ENCODE data around the gene MARF1.
"Not testable (repeated sequence)": the region's sequence is repeated elsewhere in the genome, so short reads cannot be mapped to it uniquely, and the experiment has no call there.

MARF1 gene

DNA sequence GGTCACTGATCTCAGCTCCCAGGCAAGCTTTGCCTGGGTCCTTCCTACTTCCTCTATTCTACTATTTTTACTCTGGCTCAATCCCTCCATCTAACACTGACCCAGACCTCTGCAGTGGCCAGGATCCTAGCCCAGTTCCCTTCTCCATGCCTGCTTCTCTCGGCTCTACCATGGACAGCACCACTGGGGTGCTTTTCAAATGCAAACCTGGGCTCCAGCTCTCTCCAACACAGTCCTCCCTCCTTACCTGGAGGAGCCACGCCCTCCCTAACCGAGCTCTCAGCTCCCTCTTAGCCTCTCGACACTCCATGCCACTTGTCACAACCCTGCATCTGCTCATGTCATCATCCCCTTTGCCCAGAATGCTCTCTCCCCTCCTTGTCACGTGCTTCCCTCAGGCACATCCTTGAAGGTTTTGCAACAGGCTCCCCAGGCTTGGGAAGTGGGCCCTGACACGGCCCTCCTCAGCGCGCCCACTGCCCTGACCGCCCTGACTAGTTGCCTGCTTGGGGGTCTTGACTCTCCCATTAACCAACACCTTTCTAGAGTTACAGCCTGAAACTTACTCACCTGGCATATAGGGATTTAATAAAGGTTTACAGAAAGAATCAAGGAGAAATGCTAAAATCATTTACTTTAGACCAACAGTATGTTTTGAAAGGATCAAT lies 41.6 kb downstream of the MARF1 start:
- DNase-seq (ENCODE audit: low spot score): no peak

DNA sequence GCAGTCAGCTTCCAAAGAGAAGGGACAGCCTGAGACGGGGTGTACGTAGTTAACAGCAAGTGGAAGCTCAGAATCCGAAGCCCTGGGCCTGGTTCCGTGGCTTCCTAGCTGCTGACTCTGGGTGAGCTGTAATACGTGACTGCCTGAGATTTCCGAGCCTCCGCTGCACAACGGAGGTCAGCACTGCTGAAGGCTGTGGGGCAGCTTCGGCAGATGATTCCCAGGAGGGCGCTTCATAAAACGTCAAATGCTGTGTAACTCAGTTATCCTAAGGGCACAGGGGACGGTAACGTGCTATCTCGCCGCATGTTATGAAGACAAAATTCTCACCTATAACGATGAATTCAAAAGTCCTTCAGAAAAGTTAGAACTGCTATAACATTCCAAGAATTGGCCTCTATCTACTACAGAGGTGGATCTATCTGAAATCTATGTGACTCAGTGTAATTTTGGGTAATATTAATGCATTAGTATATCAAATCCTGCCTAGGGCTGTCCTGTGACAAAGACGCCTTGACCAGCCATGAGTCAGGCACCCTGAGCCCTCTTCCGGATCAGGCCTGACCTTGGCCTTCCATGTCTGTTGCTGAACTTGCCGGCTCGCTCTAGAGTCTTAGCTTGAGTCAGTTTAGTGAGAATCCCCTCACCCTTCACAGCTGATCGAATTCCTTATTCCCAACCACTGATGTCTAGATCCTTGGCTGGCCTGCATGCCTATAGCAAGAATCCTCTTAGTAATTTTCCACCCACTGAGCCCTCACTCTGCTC lies 43.5 kb downstream of the MARF1 start:
- no peak for DNase-seq (ENCODE audit: low spot score)

DNA sequence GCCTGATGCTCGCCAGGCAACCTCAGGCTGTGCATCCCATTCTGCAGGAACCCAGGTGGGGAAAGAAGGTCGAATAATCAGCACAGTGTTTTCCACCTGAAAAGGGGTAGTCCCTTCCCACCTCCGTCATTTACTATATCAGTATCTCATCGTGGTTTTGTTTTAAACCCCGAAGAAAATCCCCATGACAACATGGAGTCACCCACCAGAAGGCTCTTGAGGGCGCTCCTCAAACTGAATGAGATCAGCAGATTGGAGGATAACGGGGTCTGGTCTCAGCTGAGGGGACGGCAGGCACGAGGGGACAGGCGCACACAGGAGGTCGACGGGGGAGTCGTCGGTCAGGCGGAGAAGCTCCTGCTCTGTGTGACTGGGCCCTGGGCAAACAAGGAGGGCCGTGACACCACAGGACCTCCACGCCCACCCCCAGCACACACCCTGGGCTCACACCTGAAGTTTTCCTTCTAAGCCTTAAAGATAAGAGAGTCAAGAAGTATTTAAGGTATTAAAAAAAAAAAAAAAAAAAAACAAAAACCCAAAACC lies 44.2 kb downstream of the MARF1 start:
- no peak for DNase-seq (ENCODE audit: low spot score)

DNA sequence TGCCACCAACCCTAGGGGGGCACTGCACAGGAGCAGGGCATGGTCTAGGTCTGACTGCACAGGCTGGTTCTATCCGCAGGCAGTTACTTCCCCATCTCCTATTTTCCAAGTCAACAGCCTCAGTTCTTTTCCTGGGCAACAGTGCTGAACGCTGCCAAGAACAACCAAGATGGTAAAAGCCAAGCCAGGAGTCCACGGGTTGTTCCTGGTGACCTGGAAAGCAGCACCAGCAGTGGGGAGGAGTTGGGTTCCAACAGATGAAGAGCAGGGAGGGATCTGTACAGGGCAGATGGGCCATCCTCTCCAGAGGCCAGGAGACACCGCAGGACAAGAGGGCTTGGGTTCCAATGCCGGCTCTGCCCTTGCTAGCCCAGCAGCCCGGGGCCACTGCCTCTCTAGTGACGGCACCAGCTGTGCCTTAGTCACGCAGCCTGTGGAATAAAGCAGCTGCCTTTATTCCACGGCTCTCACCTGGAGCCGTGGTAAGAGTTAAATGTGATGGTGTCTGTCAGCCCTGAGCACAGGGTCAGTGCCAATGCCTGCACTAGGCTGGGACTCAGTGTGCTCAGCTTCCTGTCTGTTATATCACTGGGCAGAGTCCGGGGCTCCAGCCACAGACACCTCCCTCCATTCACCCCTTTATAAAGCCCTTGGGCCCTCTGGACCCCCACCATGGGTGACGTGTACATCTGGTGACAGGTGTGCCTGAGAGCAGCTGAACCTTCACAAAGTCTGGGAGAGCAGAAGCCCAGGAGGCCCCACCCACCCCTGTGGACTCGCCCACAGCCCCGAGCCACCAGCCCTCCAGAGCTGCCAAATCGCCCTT lies 44.9 kb downstream of the MARF1 start:
- DNase-seq (ENCODE audit: low spot score): no peak

DNA sequence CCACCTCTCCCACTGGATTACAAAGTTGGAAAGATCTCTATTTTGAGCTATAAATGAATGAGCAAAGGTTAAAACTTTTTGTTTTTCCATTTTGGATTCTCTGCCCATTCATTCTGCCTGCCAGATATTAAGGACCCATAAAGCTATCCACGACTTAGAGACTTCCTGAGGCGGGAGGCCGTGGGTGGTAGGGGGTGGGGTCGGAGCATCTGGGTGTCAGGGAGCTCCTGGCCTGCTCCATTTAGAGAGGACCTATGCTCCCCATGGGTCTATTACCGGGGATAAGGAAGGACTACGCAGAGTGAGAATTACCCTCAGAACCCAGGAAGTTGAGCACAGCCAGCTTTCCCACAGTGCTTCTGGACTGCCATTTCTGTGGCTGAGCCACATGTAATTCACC lies 45.8 kb downstream of the MARF1 start:
- DNase-seq (ENCODE audit: low spot score): no peak

DNA sequence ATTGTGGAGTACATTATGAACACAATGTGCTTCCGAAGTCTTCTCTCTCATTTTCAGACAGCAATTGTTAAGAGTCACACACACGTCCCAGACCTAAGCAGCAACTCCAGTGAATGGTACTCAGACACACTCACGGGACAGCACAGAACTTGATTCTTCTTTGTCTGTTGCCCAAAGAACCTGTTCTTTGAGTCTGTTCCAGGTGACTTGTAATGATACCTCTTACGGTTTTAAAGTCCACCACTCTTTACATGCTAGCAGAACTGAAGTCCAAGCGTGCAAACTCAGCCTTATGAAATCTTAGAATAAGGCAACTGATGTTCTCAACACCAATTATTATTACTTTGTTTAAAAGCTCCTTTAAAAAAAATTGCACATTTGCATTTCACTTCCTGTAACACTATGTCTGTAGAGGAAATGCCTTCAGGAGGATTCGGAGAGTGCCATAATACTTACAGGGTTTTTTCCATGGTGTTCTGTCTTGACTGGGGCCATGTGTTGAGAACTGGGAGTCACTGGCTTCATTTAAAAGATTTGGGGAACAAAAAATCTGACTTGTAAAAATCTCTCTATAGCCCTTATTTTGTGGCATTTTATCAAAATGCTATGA lies 48.1 kb downstream of the MARF1 start:
- DNase-seq (ENCODE audit: low spot score): no peak

DNA sequence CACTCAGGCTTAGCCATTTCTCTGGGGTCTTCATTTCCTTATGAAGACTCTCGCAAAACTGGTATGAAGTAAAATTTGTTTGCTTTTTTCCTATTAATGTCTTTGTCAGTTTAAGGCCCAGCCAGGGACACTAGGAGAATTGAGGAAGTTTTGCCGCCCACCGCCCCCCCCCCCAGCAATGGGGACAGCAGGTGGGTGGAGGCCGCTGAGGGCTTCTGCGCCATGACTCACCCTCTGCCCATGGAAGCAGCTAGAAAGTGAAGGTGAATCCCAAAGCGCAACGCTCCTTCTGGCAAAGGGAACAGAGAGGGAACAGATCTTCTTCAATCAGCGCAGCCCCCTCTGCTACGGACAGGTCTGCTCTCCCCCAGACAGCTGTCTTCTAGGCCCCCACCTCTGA lies 49.7 kb downstream of the MARF1 start:
- no peak for DNase-seq (ENCODE audit: low spot score)

DNA sequence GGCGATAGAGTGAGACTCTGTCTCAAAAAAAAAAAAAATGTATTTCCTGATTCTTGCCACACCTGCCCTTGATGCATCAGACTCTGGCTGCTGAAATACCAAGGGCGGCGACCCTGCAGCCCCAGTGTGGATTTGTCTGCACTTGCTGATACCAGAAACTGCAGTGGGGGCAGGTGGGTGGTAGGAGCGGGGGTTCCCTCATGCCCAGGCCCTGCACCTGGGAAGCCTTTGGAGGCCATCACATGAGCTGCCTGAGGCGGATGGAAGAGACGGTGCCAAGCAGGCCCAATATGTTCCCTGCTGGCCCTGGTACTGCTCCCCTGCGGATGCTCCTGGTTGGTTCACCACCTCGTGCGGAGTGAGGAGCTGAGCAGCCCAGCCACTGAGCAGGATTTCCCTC lies 50.6 kb downstream of the MARF1 start:
- no peak for DNase-seq (ENCODE audit: low spot score)

DNA sequence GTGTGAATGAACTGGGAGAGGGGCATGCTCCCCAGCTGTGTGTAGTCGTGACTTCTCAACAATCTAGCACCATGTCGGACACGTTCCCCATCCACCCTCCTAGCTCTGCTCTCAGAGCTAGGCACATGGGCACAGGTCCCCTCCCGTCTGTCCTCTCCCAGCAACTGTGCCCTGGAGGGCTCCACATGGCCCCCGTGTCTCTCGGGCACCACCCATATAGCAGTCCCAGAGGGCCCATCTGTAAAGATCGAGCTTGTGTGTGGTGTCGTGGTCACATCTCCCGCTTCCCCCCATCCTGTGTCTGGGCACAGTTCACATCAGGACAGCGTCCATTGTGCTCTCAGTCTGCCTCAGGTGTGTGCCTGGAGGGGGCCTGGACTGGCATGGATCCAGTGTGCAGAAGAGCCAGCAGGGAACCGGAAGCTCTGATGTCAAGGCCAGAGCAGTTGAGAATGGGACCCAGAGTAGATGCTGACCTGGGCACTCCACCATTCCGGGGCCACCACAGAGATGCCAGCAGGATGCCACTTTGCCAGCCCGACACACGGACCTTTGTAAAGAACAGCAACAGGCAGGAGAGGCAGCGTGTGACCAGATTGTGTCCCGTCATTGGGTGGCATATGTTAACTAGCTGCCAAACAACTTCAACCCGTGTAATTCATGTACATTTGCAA lies 55.7 kb downstream of the MARF1 start:
- no peak for DNase-seq (ENCODE audit: low spot score)

DNA sequence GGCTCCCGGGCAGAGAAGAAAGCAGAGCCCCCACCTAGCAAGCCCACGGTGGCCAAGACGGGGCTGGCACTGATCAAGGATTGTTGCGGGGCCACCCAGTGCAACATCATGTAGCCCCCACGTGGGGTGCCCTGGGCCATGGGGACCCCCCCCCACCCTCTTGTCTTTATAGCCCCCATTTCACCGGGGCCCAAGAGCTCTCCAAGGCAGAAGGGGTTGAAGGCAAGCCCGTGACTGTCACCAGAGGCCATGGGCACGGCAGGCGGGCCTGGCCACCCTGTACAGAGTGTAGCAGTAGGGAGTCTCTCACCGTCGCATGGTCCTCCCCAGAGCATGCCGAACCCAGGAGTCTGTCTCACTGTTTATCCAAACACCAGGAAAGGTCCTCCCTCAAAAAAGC lies 56.2 kb downstream of the MARF1 start:
- no peak for DNase-seq (ENCODE audit: low spot score)

DNA sequence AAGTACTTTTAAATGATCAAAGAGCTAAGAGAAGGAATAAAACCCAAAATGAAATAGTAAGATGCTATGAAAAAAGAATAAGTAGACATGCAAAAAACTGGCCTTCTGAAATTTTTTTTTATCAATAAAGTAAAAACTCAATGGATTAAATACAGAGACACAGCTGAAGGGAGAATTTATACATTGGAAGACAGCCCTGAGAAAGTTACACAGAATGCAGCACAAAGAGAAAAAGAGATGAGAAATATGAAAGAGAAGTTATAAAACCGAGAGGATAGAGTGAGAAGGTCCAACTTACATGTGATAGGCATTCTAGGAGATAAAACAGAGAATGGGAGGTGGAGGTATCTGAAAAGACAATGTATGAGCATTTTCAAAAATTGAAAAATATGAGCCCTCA lies 57.0 kb downstream of the MARF1 start:
- no peak for DNase-seq (ENCODE audit: low spot score)

DNA sequence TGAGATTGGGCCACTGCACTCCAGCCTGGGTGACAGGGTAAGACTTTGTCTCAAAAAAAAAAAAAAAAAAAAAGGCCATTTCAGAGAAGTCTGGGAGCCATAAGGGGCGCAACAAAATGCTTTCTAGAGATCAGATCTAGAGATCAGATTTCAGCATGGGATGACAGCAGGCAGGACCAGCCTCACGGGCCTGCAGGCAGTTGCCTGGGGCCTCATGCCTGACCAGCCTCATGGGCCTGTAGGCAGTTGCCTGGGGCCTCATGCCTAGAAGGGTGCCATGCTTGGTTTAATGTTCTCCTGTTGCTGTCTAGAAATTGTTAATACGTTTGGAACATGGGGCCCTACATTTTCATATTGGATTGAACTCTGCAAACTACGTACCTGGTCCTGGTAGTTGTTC lies 59.4 kb downstream of the MARF1 start:
- no peak for DNase-seq (ENCODE audit: low spot score)

DNA sequence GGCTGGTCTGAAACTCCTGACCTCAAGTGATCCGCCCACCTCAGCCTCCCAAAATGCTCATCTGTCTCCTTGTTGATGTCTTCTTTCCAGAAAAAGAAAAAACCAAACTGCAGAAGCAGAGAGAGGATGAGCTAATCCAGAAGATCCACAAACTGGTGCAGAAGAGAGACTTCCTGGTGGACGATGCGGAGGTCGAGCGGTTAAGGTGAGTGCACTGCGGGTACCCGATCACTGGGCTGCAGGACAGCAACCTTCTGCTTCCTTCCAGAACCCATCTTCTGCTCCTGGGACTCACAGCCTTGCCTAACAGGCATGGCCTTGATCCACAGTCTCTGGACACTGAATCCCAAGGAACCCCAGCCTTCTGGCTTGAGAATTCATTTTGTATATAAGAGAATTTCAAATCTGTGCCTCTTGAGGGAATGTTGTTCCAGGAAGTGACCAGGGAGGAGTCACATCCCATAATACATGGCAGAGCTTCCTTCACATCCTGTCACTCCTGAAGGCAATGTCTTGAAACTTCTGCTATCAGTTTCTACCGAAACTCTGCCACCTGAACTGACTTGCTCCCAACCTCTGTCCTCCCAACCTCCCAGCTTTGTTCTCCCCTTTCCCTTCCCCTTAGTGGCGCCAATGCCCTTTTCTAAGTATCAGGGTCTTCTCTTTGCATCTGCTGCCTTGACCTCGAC lies 61.7 kb downstream of the MARF1 start:
- DNase-seq (ENCODE audit: low spot score): no peak

DNA sequence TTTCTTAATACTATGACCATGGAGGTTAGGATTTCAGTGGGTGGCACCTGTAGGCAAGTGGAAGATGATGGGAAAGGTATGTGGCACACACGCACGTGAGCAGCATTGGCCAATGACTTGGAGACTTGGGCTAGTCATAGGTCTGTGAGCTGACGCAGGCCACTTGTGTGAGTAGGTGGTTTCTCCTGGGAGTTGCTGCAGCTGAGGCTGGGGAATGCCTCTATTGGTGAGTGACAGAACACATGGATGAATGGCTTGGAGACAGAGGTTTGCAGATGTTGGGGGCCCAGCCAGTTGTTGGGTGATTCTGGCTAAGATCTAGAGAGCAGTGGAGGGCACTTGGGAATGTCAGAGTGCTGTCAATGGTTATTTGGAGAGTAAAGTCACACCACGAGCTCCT lies 64.1 kb downstream of the MARF1 start:
- no peak for DNase-seq (ENCODE audit: low spot score)

DNA sequence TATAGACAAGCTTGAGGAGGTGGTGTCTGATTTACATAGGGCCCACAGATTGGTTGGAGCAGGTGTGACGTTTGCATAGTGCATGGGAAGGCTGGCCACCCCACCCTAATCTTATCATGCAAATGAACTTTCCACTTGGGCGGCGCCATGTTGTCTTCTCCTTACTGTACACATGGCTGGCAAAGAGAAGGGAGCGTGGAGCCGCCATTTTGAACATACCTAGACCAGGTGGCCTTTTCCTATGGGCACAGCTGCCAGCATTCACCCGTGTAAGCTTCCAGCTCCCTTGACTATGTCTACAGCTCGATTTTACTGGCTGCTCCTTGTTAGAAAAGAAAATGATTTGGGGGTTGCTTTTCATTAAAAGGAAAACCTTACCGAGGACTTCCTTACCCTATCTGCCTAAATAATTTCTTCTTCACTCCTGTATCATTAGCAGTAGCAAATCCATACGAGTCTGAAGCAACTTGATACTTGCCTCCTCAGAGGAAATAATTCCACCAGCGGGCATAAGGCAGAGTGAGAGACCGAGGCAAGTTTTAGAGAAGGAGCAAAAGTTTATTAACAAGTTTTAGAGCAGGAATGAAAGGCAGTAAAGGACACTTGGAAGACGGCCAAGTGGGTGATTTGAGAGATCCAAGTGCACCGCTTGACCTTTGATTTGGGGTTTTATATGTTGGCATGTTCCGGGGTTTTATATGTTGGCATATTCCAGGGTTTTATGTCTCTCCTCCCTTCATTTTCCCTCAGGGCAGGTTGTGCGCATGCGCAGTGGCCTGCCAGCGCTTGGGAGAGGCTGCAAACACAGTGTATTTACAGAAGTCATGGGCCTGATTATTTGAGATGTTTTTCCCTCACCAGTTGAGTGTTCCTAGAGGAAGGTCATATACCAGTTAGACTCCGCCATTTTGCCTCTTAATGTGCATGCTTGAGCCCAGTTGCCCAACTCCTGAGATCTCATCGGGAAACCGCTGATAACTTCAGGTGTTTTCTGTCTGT lies 65.7 kb downstream of the MARF1 start:
- no peak for DNase-seq (ENCODE audit: low spot score)

DNA sequence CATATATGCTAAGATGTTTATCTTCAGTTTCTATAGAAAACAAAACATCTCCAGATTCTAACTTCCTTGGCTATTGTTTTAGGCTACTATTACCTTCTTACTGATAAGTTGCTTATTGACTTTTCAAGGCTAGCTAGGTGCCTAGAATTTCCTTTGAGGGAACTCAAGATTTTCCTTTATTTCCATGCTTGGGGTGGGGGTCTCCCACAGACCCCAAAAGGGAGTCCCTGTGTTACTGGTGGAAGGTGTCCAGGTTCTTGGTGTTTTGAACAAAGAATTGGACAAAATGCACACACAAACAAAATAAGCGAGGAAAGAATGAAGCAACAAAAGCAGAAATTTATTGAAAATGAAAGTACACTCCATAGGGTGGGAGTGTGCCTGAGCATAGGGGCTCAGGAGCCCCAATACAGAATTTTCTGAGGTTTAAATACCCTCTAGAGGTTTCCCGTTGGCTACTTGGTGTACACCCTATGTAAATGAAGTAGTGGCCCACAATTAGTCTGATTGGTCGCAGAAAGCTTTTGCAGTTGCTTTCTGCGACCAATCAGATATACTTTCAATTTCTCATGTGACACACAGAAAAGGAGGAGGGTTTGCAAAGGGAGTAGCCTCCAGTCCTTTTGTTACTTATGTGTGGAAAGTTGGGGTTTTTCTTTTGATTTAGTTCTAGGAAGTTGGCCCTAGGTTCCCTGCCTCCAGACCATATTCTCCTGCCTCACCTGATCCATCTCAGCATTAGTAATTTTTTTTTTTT lies 67.5 kb downstream of the MARF1 start:
- DNase-seq (ENCODE audit: low spot score): no peak

DNA sequence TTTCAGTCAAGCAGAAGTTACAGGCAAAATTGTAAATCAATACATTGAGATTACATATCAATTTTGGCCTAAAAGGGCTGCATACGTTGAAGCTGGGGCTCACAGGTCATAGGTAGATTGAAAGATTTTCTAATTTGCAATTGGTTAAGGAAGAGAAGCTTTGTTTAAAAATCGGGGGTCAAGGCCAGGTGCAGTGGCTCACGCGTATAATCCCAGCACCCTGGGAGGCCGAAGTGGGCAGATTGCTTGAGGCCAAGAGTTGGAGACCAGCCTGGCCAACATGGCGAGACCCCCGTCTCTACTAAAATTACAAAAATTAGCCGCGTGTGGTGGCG lies 68.4 kb downstream of the MARF1 start:
- no peak for DNase-seq (ENCODE audit: low spot score)

DNA sequence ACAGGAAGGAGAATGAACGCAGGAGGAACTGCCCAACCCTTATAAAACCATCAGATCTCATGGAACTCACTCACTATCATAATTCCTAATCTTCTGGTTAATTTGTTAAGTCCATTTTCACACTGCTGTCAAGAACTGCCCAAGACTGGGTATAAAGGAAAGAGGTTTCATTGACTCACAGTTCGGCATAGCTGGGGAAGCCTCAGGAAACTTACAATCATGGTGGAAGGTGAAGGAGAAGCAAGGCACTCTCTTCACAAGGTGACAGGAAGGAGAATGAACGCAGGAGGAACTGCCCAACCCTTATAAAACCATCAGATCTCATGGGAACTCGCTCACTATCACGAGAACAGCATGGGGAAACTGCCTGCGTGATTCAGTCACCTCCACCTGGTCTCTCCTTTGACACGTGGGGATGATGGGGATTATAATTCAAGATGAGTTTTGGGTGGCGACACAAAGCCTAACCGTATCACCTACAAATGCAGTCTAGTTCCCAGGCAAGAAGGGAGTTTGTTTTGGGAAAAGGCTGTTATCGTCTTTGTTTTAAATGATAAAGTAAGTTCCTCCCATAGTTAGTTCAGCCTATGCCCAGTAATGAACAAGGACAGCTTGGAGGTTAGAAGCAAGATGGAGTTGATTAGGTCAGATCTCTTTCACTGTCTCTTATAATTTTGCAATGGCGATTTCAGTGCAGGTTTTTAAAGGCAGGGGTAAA lies 68.9 kb downstream of the MARF1 start:
- DNase-seq (ENCODE audit: low spot score): not testable (repeated sequence)
